ENCODE data around the gene ADRA2B. TPM values are rescaled to one million over a fixed set of nuclear protein-coding genes. Genes with fewer than 3 reads are reported as not detected.

Gene ADRA2B
- total RNA-seq, 1 experiment from 2014 or later = 4.7 TPM

DNA sequence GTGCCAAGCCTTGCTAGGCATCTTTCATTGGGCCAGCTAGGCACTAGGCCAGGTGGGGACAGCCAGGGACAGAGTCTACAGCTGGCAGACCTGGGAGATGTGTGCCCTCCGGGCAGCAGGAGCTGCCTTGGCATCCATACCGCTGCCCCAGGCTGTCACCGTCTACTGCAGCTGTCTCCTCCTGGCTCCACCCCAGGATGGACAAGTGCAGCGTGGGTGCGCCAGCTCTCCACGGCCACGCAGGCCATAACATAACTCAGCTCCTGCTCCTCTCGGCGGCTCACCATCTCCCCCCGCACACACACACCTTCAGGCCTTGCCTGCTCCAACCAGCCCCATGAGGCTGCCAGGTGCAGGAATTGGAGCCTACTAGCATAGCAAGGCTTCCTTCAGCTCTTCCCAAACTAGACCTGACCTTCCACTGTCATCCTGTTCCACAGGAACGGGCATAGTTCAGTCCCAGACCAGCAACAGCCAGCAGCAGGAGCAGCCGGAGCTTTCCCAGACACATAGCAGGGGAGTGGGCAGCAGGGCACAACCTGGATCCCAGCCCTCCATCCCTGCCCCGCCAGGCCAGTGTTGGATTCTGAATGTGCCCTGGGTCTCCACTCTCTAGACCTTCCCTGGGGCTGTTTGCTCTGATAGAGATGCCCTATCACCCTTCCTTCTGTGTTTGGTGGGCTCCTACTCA, 2.5 kb upstream of the ADRA2B start (continued):
- TF ChIP-seq, protein P1, sequence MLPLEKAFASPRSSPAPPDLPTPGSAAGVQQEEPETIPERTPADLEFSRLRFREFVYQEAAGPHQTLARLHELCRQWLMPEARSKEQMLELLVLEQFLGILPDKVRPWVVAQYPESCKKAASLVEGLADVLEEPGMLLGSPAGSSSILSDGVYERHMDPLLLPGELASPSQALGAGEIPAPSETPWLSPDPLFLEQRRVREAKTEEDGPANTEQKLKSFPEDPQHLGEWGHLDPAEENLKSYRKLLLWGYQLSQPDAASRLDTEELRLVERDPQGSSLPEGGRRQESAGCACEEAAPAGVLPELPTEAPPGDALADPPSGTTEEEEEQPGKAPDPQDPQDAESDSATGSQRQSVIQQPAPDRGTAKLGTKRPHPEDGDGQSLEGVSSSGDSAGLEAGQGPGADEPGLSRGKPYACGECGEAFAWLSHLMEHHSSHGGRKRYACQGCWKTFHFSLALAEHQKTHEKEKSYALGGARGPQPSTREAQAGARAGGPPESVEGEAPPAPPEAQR (CRISPR knock-in tag; IDR thresholded peaks at IDR 0.05) = no peak
- TF ChIP-seq NFYB (CRISPR knock-in tag; conservative IDR thresholded peaks at IDR 0.05; ENCODE audit: low read depth) = no peak
- TF ChIP-seq ZNF423 (CRISPR knock-in tag; IDR thresholded peaks at IDR 0.05) = no peak
- TF ChIP-seq, protein P2, sequence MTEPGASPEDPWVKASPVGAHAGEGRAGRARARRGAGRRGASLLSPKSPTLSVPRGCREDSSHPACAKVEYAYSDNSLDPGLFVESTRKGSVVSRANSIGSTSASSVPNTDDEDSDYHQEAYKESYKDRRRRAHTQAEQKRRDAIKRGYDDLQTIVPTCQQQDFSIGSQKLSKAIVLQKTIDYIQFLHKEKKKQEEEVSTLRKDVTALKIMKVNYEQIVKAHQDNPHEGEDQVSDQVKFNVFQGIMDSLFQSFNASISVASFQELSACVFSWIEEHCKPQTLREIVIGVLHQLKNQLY (CRISPR knock-in tag; IDR thresholded peaks at IDR 0.05) = no peak
- TF ChIP-seq, protein P3, sequence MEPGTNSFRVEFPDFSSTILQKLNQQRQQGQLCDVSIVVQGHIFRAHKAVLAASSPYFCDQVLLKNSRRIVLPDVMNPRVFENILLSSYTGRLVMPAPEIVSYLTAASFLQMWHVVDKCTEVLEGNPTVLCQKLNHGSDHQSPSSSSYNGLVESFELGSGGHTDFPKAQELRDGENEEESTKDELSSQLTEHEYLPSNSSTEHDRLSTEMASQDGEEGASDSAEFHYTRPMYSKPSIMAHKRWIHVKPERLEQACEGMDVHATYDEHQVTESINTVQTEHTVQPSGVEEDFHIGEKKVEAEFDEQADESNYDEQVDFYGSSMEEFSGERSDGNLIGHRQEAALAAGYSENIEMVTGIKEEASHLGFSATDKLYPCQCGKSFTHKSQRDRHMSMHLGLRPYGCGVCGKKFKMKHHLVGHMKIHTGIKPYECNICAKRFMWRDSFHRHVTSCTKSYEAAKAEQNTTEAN (CRISPR knock-in tag; IDR thresholded peaks at IDR 0.05) = no peak
- TF ChIP-seq GABPB1 (CRISPR knock-in tag; IDR thresholded peaks at IDR 0.05) = no peak
- TF ChIP-seq ZNF219 (CRISPR knock-in tag; IDR thresholded peaks at IDR 0.05; ENCODE audit: borderline replicate concordance) = no peak
- TF ChIP-seq, protein P4, sequence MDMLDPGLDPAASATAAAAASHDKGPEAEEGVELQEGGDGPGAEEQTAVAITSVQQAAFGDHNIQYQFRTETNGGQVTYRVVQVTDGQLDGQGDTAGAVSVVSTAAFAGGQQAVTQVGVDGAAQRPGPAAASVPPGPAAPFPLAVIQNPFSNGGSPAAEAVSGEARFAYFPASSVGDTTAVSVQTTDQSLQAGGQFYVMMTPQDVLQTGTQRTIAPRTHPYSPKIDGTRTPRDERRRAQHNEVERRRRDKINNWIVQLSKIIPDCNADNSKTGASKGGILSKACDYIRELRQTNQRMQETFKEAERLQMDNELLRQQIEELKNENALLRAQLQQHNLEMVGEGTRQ (CRISPR knock-in tag; IDR thresholded peaks at IDR 0.05) = no peak
- TF ChIP-seq, protein P5, sequence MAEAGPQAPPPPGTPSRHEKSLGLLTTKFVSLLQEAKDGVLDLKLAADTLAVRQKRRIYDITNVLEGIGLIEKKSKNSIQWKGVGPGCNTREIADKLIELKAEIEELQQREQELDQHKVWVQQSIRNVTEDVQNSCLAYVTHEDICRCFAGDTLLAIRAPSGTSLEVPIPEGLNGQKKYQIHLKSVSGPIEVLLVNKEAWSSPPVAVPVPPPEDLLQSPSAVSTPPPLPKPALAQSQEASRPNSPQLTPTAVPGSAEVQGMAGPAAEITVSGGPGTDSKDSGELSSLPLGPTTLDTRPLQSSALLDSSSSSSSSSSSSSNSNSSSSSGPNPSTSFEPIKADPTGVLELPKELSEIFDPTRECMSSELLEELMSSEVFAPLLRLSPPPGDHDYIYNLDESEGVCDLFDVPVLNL (CRISPR knock-in tag; IDR thresholded peaks at IDR 0.05; ENCODE audit: borderline replicate concordance, low read depth) = no peak
- TF ChIP-seq, protein P6, sequence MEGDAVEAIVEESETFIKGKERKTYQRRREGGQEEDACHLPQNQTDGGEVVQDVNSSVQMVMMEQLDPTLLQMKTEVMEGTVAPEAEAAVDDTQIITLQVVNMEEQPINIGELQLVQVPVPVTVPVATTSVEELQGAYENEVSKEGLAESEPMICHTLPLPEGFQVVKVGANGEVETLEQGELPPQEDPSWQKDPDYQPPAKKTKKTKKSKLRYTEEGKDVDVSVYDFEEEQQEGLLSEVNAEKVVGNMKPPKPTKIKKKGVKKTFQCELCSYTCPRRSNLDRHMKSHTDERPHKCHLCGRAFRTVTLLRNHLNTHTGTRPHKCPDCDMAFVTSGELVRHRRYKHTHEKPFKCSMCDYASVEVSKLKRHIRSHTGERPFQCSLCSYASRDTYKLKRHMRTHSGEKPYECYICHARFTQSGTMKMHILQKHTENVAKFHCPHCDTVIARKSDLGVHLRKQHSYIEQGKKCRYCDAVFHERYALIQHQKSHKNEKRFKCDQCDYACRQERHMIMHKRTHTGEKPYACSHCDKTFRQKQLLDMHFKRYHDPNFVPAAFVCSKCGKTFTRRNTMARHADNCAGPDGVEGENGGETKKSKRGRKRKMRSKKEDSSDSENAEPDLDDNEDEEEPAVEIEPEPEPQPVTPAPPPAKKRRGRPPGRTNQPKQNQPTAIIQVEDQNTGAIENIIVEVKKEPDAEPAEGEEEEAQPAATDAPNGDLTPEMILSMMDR (IDR thresholded peaks at IDR 0.05) = no peak
- TF ChIP-seq FOXJ3 (CRISPR knock-in tag; IDR thresholded peaks at IDR 0.05; ENCODE audit: borderline replicate concordance) = no peak
- TF ChIP-seq, protein P7, sequence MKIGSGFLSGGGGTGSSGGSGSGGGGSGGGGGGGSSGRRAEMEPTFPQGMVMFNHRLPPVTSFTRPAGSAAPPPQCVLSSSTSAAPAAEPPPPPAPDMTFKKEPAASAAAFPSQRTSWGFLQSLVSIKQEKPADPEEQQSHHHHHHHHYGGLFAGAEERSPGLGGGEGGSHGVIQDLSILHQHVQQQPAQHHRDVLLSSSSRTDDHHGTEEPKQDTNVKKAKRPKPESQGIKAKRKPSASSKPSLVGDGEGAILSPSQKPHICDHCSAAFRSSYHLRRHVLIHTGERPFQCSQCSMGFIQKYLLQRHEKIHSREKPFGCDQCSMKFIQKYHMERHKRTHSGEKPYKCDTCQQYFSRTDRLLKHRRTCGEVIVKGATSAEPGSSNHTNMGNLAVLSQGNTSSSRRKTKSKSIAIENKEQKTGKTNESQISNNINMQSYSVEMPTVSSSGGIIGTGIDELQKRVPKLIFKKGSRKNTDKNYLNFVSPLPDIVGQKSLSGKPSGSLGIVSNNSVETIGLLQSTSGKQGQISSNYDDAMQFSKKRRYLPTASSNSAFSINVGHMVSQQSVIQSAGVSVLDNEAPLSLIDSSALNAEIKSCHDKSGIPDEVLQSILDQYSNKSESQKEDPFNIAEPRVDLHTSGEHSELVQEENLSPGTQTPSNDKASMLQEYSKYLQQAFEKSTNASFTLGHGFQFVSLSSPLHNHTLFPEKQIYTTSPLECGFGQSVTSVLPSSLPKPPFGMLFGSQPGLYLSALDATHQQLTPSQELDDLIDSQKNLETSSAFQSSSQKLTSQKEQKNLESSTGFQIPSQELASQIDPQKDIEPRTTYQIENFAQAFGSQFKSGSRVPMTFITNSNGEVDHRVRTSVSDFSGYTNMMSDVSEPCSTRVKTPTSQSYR (CRISPR knock-in tag; IDR thresholded peaks at IDR 0.05) = no peak

DNA sequence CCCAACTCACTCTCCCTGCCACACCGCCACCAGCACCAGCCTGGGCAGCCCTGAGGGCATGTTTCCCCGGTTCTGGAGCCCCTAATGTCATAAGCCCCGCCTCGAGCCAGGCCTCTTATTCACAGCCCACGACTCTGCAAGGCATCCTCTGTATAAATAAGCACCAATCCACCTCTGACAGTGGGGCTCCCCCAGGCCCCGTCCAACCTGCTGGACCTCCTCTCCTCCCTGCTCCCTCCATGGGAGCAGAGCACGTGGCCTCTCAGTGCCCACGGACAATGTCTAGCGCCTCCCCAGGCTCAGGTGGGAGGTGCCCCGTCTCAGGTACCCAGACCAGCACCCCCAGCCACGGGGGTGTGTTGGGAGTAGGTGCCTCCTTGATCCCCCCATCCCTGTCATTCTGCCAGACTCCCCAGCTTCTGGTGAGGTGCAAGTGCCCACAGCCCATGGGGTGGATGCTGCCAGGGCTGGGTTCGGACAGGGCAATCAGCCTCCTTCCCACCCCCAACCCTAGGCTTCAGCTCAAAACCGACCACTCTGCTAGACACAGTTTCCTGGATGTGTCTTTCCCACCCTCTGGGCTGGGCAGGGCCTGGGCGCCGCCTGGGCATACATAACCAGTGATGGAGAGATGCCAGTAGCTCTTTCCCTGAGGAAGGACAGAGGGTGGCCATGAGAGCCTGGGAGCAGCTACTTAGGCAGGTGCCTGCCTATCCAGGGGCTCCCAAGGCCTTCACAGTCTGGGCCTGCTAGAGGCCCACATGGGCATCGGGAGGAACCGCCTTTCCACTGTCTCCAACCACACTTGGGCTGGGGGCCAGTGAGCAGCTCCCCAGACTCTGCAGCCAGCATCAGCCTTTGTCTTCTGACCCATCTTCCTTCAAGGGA, 1.6 kb upstream of the ADRA2B start:
- DNase-seq (ENCODE audit: low spot score) (peak; percentile 39), ATAC-seq (no peak)
- Mint-ChIP-seq H3K4me3 (peak overlapping the region; percentile 59), H3K27ac (no peak overlapping the region), H3K36me3 (no peaks in the 10 kb centered on the region), H3K27me3 (ENCODE audit: low read depth) (peaks cover 40% of the 10 kb centered on the region), H3K4me1 (peaks cover 26% of the 10 kb centered on the region), H3K9me3 (no peaks in the 10 kb centered on the region)
- no peak for TF ChIP-seq FOXJ3 (CRISPR knock-in tag; IDR thresholded peaks at IDR 0.05; ENCODE audit: borderline replicate concordance)
- TF ChIP-seq, protein P8, sequence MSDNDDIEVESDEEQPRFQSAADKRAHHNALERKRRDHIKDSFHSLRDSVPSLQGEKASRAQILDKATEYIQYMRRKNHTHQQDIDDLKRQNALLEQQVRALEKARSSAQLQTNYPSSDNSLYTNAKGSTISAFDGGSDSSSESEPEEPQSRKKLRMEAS (CRISPR knock-in tag; IDR thresholded peaks at IDR 0.05) = peak; percentile 47; the same call in 1 of the 2 replicates
- TF ChIP-seq, protein P4 (CRISPR knock-in tag; IDR thresholded peaks at IDR 0.05) = peak; percentile 65
- CTCF ChIA-PET = interaction anchor here (0.6 to 4.3 kb wide), 21 partner anchors 10 to 126 kb away, joined by 3 to 49 read pairs (median 7); partner anchors contain the start of genes ANKRD36C, ASTL and STARD7
- POLR2A ChIA-PET = no interaction called here

Measured in WTC11 (cell line).